DOHH2 (cell line): Measurements from ENCODE around the gene SLC46A2.

ENCODE experiments used
- CTCF ChIP-seq: fragments of 200-600 bp; sonication (generic); IDR thresholded peaks from one replicate; pipeline ENCODE4 v1.5.1; 2014; ENCODE audit warnings: antibody characterized with exemption, mild to moderate bottlenecking, low read depth, low read length; ENCODE audit not compliant: poor library complexity, severe bottlenecking
- EZH2phosphoT487 ChIP-seq: fragments of 200-600 bp; sonication (generic); IDR thresholded peaks from 2 replicates; pipeline ENCODE4 v1.6.1; 2017; ENCODE audit warnings: borderline replicate concordance, mild to moderate bottlenecking, antibody characterized with exemption, low read length, moderate library complexity, mixed read lengths

- TF ChIP-seq CTCF (no peak), EZH2phosphoT487 (no peak)
These were observed 27.5 kb downstream of the SLC46A2 start for GRCh38 chr9:112863214-112863613.
